GM21786 (cell line): ENCODE results near the gene FURIN.

Experiments
- ATAC-seq: cut with Tn5 transposase; IDR thresholded peaks from one replicate; pipeline ENCODE4 v1.9.1; 2021; ENCODE audit not compliant: unreplicated experiment

FURIN gene

GRCh38 chr15:90881978-90882721 lies 13.8 kb downstream of the FURIN start:
- ATAC-seq, result no peak

DNA sequence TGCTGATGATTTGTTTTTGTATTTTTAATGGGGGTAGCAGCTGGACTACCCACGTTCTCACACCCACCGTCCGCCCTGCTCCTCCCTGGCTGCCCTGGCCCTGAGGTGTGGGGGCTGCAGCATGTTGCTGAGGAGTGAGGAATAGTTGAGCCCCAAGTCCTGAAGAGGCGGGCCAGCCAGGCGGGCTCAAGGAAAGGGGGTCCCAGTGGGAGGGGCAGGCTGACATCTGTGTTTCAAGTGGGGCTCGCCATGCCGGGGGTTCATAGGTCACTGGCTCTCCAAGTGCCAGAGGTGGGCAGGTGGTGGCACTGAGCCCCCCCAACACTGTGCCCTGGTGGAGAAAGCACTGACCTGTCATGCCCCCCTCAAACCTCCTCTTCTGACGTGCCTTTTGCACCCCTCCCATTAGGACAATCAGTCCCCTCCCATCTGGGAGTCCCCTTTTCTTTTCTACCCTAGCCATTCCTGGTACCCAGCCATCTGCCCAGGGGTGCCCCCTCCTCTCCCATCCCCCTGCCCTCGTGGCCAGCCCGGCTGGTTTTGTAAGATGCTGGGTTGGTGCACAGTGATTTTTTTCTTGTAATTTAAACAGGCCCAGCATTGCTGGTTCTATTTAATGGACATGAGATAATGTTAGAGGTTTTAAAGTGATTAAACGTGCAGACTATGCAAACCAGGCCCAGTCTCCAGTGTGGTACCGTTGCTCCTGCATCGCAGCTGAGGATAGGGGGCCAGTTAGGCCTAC lies 14.6 kb downstream of the FURIN start:
- no peak for ATAC-seq

DNA sequence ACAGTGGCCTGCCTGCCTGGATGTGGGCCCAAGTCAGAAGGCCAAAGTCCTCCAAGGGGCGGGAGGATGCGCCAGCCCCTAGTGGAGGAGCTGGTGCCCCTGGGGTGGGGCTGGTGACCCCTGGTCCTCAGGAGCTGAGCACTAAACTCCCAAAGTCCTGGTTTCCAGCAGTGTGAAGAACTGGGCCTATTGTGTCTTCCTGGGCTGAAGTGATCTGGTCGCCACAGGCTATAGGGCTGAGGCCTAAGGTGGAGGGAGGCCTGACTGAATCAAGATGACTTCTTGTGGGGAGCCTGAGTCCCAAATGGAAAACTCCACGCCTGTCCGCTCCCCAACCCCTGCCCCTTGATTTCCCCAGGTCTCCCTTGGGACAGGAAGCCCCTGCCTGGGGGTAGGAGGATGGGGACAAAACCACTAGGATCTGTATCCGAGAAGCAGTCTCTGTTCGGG lies 15.2 kb downstream of the FURIN start:
- no peak for ATAC-seq

GRCh38 chr15:90883976-90884718 lies 15.8 kb downstream of the FURIN start, which contains the start of gene FES:
TSS of gene FES (plus strand) at chr15:90884504. CDS start at chr15:90885046, 542 bp downstream.
- ATAC-seq, result peak; percentile 34

DNA sequence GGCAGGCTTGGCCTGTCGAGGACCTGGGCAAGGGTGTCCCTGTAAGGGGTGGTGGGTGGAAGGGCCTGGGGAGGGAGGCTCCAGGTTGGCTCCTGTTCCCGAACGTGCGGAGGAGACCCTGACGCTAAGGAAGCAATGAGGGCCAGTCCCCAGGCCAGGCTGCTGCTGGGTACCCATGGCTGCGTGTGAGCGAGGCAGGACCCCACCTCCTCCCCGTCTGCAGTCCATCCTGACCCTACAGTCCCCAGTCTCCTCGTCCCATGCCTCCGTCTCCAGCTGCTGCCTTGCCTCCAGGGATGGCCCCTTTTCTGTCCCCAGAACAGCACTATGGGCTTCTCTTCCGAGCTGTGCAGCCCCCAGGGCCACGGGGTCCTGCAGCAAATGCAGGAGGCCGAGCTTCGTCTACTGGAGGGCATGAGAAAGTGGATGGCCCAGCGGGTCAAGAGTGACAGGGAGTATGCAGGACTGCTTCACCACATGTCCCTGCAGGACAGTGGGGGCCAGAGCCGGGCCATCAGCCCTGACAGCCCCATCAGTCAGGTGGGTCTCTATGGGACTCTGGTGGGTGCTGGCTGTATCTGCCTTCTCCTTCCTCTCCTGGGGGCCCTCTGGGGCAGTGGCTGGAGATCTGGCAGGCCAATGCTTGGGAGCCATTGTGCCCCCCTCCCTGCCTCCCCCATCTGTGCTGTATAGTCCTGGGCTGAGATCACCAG lies 16.5 kb downstream of the FURIN start:
- no peak for ATAC-seq

DNA sequence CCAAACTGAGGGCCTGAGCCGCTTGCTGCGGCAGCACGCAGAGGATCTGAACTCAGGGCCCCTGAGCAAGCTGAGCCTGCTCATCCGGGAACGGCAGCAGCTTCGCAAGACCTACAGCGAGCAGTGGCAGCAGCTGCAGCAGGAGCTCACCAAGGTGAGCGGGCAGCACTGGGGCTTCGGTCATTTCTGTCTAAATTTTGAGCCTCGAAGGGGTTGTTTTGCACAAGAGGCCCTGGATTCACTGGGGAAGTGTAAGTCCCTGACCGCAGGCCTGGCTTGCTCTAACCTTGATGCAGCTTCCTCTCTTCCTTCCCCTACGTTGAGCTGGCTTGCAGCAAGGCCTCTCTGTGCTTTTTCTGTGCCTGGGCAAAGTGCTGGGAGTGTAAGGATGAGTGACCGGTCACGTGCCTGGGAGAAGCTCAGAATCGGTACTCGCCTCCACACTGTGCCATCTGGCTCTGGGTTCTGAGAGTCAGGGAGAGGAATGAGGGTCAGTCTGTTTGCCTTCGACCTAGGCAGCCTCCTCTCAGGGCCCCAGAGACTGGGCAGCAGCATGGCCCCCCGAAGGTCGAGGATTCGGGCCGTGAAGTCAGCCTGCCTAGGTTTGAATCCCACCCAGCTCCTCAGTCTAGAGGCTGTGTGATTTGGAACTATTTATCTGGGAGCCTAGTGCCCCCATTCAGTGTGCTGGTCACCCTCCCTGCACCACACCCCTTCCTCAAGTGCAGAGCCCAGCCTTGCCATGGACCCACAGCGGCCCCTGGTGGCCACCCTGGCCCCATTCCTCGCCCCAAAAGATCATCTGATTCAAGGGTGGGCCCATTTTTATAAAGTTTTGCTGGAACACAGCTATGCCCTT lies 17.3 kb downstream of the FURIN start:
- ATAC-seq, result peak; percentile 38

DNA sequence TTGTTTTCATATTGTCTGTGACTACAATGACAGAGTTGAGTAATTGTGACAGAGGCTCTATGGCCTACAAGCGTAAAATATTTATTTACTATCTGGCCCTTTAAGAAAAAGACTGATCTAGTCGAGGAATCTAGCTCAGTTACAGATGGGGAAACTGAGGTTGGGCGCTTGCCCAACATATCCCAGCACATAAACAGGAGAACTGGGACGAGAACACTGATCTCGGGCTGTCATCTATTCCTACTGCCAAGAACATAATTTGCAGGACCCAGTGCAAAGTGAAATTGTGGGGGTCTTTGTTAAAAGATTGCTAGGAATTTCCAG lies 17.9 kb downstream of the FURIN start:
- ATAC-seq, result no peak

- ATAC-seq, result no peak
Measured at GRCh38 chr15:90887037-90887481, 18.7 kb downstream of the FURIN start.

GRCh38 chr15:90889313-90889730 lies 20.9 kb downstream of the FURIN start:
- no peak for ATAC-seq

DNA sequence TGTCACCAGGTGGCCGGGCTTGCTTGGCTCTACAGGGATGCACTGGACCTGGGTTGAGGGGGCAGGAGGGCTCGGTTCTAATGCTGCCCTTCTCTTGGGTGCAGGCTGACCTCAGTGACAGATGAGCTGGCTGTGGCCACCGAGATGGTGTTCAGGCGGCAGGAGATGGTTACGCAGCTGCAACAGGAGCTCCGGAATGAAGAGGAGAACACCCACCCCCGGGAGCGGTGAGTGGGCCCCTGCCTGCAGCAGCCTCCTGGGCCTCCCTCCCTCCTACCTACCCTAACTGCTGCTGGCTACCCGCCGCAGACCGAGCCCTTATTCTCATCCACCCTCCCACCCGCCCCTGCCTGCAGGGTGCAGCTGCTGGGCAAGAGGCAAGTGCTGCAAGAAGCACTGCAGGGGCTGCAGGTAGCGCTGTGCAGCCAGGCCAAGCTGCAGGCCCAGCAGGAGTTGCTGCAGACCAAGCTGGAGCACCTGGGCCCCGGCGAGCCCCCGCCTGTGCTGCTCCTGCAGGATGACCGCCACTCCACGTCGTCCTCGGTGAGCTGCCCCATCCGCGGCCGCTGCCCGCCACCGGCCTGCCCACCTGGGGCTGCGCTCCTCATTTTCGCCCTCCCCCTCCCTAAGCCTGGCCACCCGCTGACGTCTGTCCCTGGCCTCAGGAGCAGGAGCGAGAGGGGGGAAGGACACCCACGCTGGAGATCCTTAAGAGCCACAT lies 21.5 kb downstream of the FURIN start:
- ATAC-seq, result no peak

DNA sequence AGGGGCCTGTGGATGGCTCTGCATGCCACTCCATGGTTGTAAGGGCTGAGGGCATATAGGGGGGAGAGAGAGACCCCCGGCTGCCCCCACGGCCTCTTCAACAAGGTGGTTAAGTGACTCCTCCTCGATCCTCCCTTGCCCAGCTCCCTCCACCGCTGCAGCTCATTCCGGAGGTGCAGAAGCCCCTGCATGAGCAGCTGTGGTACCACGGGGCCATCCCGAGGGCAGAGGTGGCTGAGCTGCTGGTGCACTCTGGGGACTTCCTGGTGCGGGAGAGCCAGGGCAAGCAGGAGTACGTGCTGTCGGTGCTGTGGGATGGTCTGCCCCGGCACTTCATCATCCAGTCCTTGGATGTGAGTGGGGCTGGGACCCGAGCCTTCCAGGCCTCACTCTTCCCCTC lies 22.5 kb downstream of the FURIN start:
- no peak for ATAC-seq

GRCh38 chr15:90891346-90891949 lies 23.1 kb downstream of the FURIN start:
- ATAC-seq, result no peak

DNA sequence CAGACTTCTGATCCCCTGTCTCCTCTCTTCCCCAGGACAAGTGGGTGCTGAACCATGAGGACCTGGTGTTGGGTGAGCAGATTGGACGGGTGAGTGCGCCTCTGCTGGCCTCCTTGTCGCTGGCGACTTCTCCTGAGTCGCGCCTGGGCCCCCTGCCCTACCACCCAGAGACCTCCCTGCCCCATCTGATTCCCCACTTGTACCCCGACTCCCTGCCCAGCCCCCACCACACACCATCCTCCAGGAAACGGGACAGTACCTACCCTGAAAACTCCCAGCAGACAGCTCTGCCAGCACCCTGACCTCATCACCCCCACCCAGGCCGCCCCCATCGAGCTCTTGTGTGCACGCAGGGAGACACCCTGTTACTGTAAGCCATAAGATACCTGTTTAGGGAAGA lies 23.6 kb downstream of the FURIN start:
- no peak for ATAC-seq

DNA sequence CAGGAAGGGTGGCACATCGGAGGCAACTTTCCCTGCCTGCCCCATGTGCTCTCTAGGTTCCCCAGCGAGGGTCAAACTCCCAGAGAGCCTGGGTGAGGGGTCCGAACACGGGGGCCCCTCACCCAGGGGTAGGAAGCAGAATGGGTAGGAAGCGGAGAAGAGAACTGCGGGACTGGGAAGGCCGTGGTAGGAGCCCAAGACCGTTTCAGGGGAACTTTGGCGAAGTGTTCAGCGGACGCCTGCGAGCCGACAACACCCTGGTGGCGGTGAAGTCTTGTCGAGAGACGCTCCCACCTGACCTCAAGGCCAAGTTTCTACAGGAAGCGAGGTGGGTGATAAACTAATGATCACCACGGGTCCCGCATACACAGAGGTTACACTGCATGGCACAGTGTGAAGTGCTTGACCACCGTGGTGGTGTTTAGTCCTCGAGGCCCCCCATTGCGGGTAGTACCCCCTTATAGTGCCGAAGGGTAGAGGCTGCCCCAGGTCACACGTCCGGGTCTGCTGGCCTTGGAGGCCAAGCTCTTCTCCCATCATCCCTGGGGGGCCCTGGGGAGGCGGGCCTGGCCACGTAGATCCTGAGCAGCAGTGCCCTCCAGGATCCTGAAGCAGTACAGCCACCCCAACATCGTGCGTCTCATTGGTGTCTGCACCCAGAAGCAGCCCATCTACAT lies 24.2 kb downstream of the FURIN start:
- no peak for ATAC-seq

DNA sequence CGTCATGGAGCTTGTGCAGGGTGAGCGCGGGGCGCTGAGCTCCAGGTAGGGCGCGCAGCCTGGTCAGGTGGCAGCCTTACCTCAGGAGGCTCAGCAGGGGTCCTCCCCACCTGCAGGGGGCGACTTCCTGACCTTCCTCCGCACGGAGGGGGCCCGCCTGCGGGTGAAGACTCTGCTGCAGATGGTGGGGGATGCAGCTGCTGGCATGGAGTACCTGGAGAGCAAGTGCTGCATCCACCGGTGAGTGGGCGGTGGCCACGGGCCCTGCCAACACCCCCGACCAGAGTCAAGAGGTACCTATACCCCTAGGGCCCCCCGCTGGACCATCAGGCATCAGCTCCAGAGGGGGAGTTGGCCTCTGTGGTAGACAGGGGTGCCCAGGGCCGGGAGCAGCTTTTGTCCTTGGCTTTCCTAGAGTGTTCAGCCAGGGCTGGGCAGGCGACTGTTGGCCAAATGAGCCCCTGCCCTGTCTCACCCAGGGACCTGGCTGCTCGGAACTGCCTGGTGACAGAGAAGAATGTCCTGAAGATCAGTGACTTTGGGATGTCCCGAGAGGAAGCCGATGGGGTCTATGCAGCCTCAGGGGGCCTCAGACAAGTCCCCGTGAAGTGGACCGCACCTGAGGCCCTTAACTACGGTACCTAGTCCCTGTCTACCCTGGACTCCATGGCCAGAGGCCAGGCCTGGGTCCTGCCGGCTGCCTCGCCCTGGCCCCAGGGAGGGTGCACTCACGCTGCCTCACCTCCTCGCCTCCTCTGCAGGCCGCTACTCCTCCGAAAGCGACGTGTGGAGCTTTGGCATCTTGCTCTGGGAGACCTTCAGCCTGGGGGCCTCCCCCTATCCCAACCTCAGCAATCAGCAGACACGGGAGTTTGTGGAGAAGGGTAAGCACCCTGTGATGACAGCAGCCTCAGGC lies 25.0 kb downstream of the FURIN start:
- no peak for ATAC-seq

DNA sequence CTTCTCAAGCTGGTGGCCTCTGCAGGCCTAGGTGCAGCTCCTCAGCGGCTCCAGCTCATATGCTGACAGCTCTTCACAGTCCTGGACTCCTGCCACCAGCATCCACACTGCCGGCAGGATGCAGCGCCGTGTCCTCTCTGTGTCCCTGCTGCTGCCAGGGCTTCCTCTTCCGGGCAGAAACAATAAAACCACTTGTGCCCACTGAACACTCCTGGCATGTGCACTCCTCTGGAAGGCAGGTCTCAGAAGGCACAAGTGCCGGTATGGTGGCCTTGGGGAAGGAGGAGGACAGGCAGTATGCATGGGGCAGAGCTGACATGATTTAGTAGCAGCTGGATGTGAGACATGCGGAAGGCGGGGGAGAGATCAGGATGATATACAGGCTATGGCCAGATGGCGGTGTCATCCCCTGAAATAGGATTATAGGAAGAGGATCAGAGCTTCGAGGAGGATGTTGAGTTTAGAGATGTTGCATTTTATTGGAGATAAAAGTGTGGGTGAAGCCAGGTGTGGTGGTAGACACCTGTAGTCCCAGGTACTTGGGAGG lies 27.3 kb downstream of the FURIN start:
- ATAC-seq, result no peak

GRCh38 chr15:90897131-90897655 lies 28.8 kb downstream of the FURIN start:
- peak; percentile 59 for ATAC-seq
